ENCODE results near the gene HCN1. TPM values are rescaled to one million over a fixed set of nuclear protein-coding genes. Genes with fewer than 3 reads are reported as not detected.

The HCN1 gene
- total RNA-seq, 4 donors from 2014 or later = 0.39 to 0.66 (median 0.49) TPM

DNA sequence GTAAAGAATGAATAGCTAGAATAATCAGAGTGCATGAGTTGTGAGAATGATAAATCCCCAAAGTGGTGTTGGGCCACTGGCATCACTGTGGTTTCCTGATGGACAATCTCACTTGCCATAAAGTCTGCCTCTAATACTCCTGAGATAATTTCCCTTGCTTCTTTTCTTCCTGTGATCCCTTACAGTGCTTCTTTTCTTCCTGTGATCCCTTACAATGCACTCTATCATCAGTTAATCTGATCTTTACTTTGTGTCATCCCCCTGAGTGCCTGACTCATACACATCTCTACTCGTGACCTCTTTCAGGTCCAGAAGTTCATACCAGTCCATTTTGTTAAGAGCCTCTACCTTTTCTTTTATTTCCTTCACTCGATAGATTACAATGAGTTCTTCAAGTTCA lies 418.3 kb downstream of the HCN1 start:
- TF ChIP-seq, protein P1, sequence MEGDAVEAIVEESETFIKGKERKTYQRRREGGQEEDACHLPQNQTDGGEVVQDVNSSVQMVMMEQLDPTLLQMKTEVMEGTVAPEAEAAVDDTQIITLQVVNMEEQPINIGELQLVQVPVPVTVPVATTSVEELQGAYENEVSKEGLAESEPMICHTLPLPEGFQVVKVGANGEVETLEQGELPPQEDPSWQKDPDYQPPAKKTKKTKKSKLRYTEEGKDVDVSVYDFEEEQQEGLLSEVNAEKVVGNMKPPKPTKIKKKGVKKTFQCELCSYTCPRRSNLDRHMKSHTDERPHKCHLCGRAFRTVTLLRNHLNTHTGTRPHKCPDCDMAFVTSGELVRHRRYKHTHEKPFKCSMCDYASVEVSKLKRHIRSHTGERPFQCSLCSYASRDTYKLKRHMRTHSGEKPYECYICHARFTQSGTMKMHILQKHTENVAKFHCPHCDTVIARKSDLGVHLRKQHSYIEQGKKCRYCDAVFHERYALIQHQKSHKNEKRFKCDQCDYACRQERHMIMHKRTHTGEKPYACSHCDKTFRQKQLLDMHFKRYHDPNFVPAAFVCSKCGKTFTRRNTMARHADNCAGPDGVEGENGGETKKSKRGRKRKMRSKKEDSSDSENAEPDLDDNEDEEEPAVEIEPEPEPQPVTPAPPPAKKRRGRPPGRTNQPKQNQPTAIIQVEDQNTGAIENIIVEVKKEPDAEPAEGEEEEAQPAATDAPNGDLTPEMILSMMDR (IDR thresholded peaks at IDR 0.05) = no peak
- TF ChIP-seq POLR2A (IDR thresholded peaks at IDR 0.05; ENCODE audit: low read depth) (no peak), POLR2AphosphoS5 (IDR thresholded peaks at IDR 0.05) (no peak), EP300 (IDR thresholded peaks at IDR 0.05) (no peak)
- WGBS = 65% methylated on average over 2 of the region's 2 CpGs
- no peaks in the 10 kb centered on the region for H3K9me3 ChIP-seq
- H3K36me3 ChIP-seq = no peaks in the 10 kb centered on the region
- H3K27ac ChIP-seq (replicated peaks in 1 of 4) = no peak overlapping the region
- H3K4me3 ChIP-seq = no peak overlapping the region
- intact Hi-C loops (cut with DNase I) = no loop called here
- no peak for DNase-seq (ENCODE audit: extremely low spot score)
- H3K27me3 ChIP-seq = no peaks in the 10 kb centered on the region
- no peaks in the 10 kb centered on the region for H3K4me1 ChIP-seq

DNA sequence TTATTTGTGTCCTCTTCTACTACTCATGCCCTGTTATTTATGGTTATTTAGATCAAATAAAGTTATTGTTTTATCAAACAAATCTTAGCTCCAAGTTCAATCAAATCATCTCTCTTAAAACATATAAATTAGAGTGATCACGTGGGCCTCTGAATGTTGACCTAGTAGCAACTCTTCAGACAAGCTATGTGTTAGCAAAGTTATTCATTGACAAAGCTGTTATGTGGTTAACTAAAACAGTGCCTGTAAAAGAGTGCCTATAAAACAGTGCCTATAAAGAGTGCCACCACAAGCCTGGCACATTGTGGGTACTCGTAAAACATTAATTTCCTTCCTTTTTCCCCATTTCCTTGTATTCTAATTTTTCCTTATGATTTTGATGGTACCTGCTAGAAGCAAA lies 421.9 kb downstream of the HCN1 start:
- Histone ChIP-seq H3K27me3 (no peaks in the 10 kb centered on the region), H3K9me3 (no peaks in the 10 kb centered on the region), H3K4me3 (no peak overlapping the region), H3K27ac (replicated peaks in 1 of 4) (no peak overlapping the region), H3K36me3 (no peaks in the 10 kb centered on the region), H3K4me1 (no peaks in the 10 kb centered on the region)
- DNase-seq (ENCODE audit: extremely low spot score) = no peak
- WGBS = 66% methylated on average over 2 of the region's 2 CpGs
- TF ChIP-seq POLR2AphosphoS5 (IDR thresholded peaks at IDR 0.05) (no peak), POLR2A (IDR thresholded peaks at IDR 0.05; ENCODE audit: low read depth) (no peak), EP300 (IDR thresholded peaks at IDR 0.05) (no peak)
- TF ChIP-seq, protein P1 (IDR thresholded peaks at IDR 0.05) = no peak
- intact Hi-C loops (cut with DNase I) = no loop called here

DNA sequence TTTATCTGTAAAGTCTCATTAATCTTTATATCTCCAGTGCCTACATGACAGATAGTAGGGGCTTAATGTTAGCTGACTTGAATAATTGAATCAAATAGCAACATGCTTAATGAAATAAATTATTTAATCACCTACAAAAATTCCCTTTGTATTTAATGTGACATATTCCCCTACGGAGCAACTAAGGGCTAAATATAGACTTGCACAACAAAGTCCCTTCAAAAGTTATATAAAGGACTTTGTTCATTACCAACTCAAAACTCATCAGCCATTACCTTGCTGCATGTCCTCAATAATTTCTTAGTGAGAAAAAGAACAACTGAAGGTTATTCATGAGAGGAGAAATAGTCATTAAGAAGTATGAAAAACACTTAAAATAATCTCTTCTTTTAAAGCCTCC lies 424.6 kb downstream of the HCN1 start:
- 54% methylated on average over 1 of the region's 1 CpG for WGBS
- H3K4me1 ChIP-seq = no peaks in the 10 kb centered on the region

DNA sequence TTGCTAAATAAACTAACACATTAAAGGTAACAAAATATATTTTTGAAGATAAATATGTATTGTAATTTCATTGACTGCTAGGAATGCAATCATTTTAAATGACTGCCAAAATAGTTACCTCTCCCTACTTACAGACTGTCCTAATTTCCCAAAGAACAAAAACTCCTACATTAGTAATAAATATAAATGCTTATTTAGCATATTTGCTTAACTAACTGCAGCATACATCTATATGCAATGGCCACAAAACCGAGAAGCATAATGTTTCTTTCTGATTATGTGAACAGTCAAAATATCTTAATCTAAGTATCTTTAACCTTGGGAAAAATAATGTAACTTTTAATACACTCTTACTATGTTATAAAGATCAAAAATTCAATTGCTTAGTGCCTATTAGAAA lies 431.7 kb downstream of the HCN1 start:
- no peaks in the 10 kb centered on the region for H3K36me3 ChIP-seq
- no peaks in the 10 kb centered on the region for H3K9me3 ChIP-seq
- 87% methylated on average over 1 of the region's 1 CpG for WGBS
- intact Hi-C loops (cut with DNase I) = no loop called here
- no peaks in the 10 kb centered on the region for H3K27me3 ChIP-seq
- H3K4me1 ChIP-seq = no peaks in the 10 kb centered on the region
- no peak for DNase-seq (ENCODE audit: extremely low spot score)
- TF ChIP-seq POLR2A (IDR thresholded peaks at IDR 0.05; ENCODE audit: low read depth) (no peak), POLR2AphosphoS5 (IDR thresholded peaks at IDR 0.05) (no peak), EP300 (IDR thresholded peaks at IDR 0.05) (no peak)
- TF ChIP-seq, protein P1 (IDR thresholded peaks at IDR 0.05) = no peak
- H3K4me3 ChIP-seq = no peak overlapping the region
- no peak overlapping the region for H3K27ac ChIP-seq (replicated peaks in 1 of 4)

More for the DNA sequence above, 424.6 kb downstream of the HCN1 start:
- TF ChIP-seq POLR2A (IDR thresholded peaks at IDR 0.05; ENCODE audit: low read depth) (no peak), EP300 (IDR thresholded peaks at IDR 0.05) (no peak), POLR2AphosphoS5 (IDR thresholded peaks at IDR 0.05) (no peak)
- TF ChIP-seq, protein P1 (IDR thresholded peaks at IDR 0.05) = no peak
- intact Hi-C loops (cut with DNase I) = no loop called here
- Histone ChIP-seq H3K4me3 (no peak overlapping the region), H3K9me3 (no peaks in the 10 kb centered on the region), H3K27ac (replicated peaks in 1 of 4) (no peak overlapping the region), H3K36me3 (no peaks in the 10 kb centered on the region), H3K27me3 (no peaks in the 10 kb centered on the region)
- DNase-seq (ENCODE audit: extremely low spot score) = no peak

DNA sequence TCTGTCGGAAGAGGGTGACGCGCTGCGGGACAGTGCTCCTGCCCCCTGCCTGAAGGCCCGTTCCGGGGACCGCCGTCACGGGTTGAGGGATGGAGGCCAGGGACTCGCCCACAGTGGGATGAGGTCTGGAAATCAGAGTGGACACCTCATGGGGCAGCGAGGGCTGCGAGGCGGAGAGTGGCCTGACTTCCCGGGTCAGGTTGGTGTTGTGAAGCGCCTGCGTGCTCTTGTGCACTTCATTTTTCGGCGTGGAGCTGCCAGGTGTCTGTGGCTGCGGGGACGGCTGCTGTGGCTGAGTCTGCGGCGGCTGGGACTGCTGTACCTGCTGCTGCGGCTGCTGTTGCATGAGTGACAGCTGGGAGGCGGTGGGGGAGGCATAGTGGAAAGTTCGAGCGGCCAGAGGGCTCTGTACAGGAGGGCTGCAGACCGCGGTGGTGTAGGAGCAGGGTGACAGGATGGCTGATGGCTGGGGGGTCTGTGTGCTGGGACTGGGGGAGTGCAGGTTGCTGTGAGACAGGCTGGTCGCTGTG lies 434.1 kb downstream of the HCN1 start:
- no peak overlapping the region for H3K27ac ChIP-seq (replicated peaks in 1 of 4)
- 97% methylated on average over 29 of the region's 29 CpGs for WGBS
- TF ChIP-seq POLR2AphosphoS5 (IDR thresholded peaks at IDR 0.05) (no peak), EP300 (IDR thresholded peaks at IDR 0.05) (no peak), POLR2A (IDR thresholded peaks at IDR 0.05; ENCODE audit: low read depth) (no peak)
- TF ChIP-seq, protein P1 (IDR thresholded peaks at IDR 0.05) = no peak
- H3K36me3 ChIP-seq = no peaks in the 10 kb centered on the region
- DNase-seq (ENCODE audit: extremely low spot score) = no peak
- intact Hi-C loops (cut with DNase I) = no loop called here
- H3K4me1 ChIP-seq = no peaks in the 10 kb centered on the region
- no peak overlapping the region for H3K4me3 ChIP-seq
- H3K27me3 ChIP-seq = no peaks in the 10 kb centered on the region
- H3K9me3 ChIP-seq = no peaks in the 10 kb centered on the region
